Prostate gland (tissue), 2 donors: ENCODE data around the gene CEP70. TPM values are rescaled to one million over a fixed set of nuclear protein-coding genes. Genes with fewer than 3 reads are reported as not detected.

Experiments used
- DNase-seq: peaks from one replicate; pipeline ENCODE4 v3.0.0-alpha.2; 2019; ENCODE audit warnings: low spot score
- H3K27ac ChIP-seq, 2 donors: fragments of 200-600 bp; sonication (generic); 2 replicates each; pipeline ENCODE4 v1.5.1; 2017 to 2019
- H3K27me3 ChIP-seq: fragments of 200-600 bp; sonication (generic); replicated peaks from 2 replicates; pipeline ENCODE4 v1.5.1; 2019; ENCODE audit not compliant: insufficient read depth
- H3K36me3 ChIP-seq, 2 donors: fragments of 200-600 bp; sonication (generic); 1 replicate in 1 of 2; 2 replicates in 1 of 2; pipeline versions ENCODE4 v1.5.1 to v1.8.1; 2017 to 2019
- H3K4me1 ChIP-seq: fragments of 200-600 bp; sonication (generic); replicated peaks from 2 replicates; pipeline ENCODE4 v1.5.1; 2019
- H3K4me3 ChIP-seq, 2 donors: fragments of 200-600 bp; sonication (generic); 2 replicates each; pipeline ENCODE4 v1.5.1; 2017 to 2019
- H3K9me3 ChIP-seq: fragments of 200-600 bp; sonication (generic); 2 replicates; pipeline ENCODE4 v1.5.1; 2017
- CTCF ChIP-seq, 4 experiments: fragments of 200-600 bp in 2 of 4; fragments of 450-650 bp in 2 of 4; sonication (generic) in 2 of 4; IDR thresholded peaks; 1 replicate in 3 of 4; 2 replicates in 1 of 4; pipeline ENCODE4 v1.5.1; 2016 to 2019; ENCODE audit warnings: antibody characterized with exemption in 4 of 4, mild to moderate bottlenecking in 2 of 4, moderate library complexity in 2 of 4
- POLR2A ChIP-seq: fragments of 450-650 bp; IDR thresholded peaks from one replicate; pipeline ENCODE4 v1.6.1; 2016; ENCODE audit warnings: antibody characterized with exemption, mild to moderate bottlenecking
- POLR2AphosphoS5 ChIP-seq: sonication (generic); formaldehyde crosslinking; IDR thresholded peaks from one replicate; pipeline ENCODE4 v1.6.1; 2017; ENCODE audit warnings: antibody characterized with exemption
- WGBS: methylation state at CpG from one replicate; pipeline ENCODE4 v1.1.5; 2018; 5-methylcytosine and 5-hydroxymethylcytosine counted together
- intact Hi-C: fragments of 100-400 bp; cut with DNase I; formaldehyde crosslinking; loops from one replicate; pipeline ENCODE4 v1.14.2; 2022
- total RNA-seq, 2 donors: library from RNA; depleted of rRNA; stranded (reverse); fragments of >200 nt; gene quantifications; one replicate each; pipeline ENCODE4 v1.1.0, GENCODE V29; 2016

The CEP70 gene
- total RNA-seq, 2 donors from 2014 or later: 24.1 to 38.0 TPM

GRCh38 chr3:138591392-138591791, 2.7 kb downstream of the CEP70 start:
- no peak overlapping the region for H3K4me3 ChIP-seq
- no peaks in the 10 kb centered on the region for H3K9me3 ChIP-seq
- no peak for DNase-seq
- no peak for TF ChIP-seq CTCF (IDR thresholded peaks at IDR 0.05)
- 31% methylated on average over 1 of the region's 1 CpG for WGBS
- H3K36me3 ChIP-seq: no peaks in the 10 kb centered on the region
- no peaks in the 10 kb centered on the region for H3K4me1 ChIP-seq
- intact Hi-C loops: loop anchor here (10.0 kb wide), 3 partner anchors 103 to 407 kb away; partner anchors contain the start of genes ARMC8 and MRAS
- no peaks in the 10 kb centered on the region for H3K27me3 ChIP-seq
- no peak overlapping the region for H3K27ac ChIP-seq

GRCh38 chr3:138588445-138588844, 5.6 kb downstream of the CEP70 start:
- TF ChIP-seq POLR2AphosphoS5 (no peak), POLR2A (no peak), CTCF (IDR thresholded peaks at IDR 0.05) (no peak)
- no peak overlapping the region for H3K4me3 ChIP-seq
- no peak for DNase-seq
- intact Hi-C loops: no loop called here
- WGBS: 68% methylated on average over 5 of the region's 5 CpGs
- H3K27me3 ChIP-seq: no peaks in the 10 kb centered on the region
- no peaks in the 10 kb centered on the region for H3K9me3 ChIP-seq
- H3K27ac ChIP-seq: no peak overlapping the region
- H3K36me3 ChIP-seq: no peaks in the 10 kb centered on the region
- no peaks in the 10 kb centered on the region for H3K4me1 ChIP-seq

- Histone ChIP-seq H3K4me3 (no peak overlapping the region), H3K27me3 (no peaks in the 10 kb centered on the region), H3K36me3 (no peaks in the 10 kb centered on the region), H3K27ac (no peak overlapping the region), H3K4me1 (no peaks in the 10 kb centered on the region), H3K9me3 (no peaks in the 10 kb centered on the region)
- intact Hi-C loops: no loop called here
- TF ChIP-seq CTCF (IDR thresholded peaks at IDR 0.05) (no peak), POLR2A (no peak), POLR2AphosphoS5 (no peak)
- WGBS: 89% methylated on average over 1 of the region's 1 CpG
- DNase-seq: no peak
Measured at GRCh38 chr3:138587374-138587773, 6.7 kb downstream of the CEP70 start.

GRCh38 chr3:138578961-138579574, 15.0 kb downstream of the CEP70 start:
- intact Hi-C loops: no loop called here
- Histone ChIP-seq H3K4me3 (no peak overlapping the region), H3K27ac (no peak overlapping the region), H3K4me1 (no peaks in the 10 kb centered on the region), H3K9me3 (no peaks in the 10 kb centered on the region), H3K27me3 (no peaks in the 10 kb centered on the region), H3K36me3 (no peaks in the 10 kb centered on the region)
- WGBS: 89% methylated on average over 6 of the region's 6 CpGs
- DNase-seq: no peak
- no peak for TF ChIP-seq POLR2A
- TF ChIP-seq CTCF (IDR thresholded peaks at IDR 0.05): no peak
- TF ChIP-seq POLR2AphosphoS5: no peak

GRCh38 chr3:138578141-138578540, 15.9 kb downstream of the CEP70 start:
- Histone ChIP-seq H3K4me1 (no peaks in the 10 kb centered on the region), H3K27me3 (no peaks in the 10 kb centered on the region), H3K9me3 (no peaks in the 10 kb centered on the region), H3K4me3 (no peak overlapping the region), H3K27ac (no peak overlapping the region), H3K36me3 (no peaks in the 10 kb centered on the region)
- intact Hi-C loops: no loop called here
- 77% methylated on average over 4 of the region's 4 CpGs for WGBS
- DNase-seq: no peak
- TF ChIP-seq POLR2A (no peak), POLR2AphosphoS5 (no peak), CTCF (IDR thresholded peaks at IDR 0.05) (no peak)
